ENCODE results near the gene KAZN.

Gene KAZN

GRCh38 chr1:15062479-15063099 lies 464.1 kb downstream of the KAZN start:
- DNase-seq (ENCODE audit: low read depth in 2 of 2), result no peak

- no peak for DNase-seq (ENCODE audit: low read depth in 2 of 2)
These were observed 464.9 kb downstream of the KAZN start for GRCh38 chr1:15063346-15063745.

DNA sequence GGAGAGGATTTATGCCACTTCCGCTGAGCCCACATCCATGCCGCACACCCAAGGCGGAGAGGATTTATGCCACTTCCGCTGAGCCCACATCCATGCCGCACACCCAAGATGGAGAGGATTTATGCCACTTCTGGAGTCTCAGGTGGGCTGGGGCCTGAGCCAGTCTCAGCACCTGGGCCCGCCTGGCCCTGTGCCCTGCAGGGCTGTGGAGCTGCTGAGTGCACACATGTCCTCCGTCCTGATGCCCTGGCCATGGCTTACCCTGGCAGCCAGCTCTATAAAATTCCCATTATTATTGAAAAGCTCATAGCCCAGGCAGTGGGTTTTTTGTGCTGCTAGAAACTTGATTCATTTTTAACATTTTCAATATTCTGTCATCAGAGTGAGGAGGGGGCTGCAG lies 465.3 kb downstream of the KAZN start:
- DNase-seq (ENCODE audit: low read depth in 2 of 2), result no peak

DNA sequence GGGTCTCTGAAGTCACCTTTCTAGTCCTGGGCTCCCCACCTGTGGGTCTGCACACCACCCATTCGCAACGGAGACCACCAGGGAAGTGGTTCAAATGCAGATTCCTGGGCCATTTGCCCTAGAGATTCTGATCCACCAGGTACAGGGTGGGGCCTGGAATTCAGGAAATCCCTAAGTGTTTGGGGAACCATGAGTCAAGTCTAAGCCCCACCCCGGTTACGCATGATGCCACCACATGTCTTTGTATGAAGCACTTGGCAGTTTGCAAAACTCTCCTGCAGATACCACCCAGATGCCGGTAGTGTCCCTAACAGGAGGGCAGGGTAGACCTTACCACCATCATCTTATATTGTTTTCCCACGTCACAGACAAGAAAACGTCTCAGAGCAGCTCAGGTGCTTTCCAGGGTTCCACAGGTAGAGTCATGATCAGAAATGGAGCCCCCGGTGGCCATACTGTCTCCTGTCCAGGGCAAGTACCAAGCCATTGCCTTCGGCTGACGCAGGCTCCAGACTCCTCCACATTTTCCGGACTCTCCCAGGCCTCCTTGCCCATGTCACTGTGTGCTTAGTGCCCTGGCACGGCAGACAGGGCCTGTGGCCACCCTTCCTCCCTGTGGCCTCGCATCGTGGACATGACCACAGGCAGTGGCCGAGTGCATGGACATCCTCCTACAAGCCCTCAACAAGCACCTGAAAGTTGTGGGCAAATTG lies 465.9 kb downstream of the KAZN start:
- no peak for DNase-seq (ENCODE audit: low read depth in 2 of 2)

GRCh38 chr1:15065291-15065690 lies 466.8 kb downstream of the KAZN start:
- DNase-seq (ENCODE audit: low read depth in 2 of 2), result no peak

GRCh38 chr1:15065736-15066135 lies 467.3 kb downstream of the KAZN start:
- no peak for DNase-seq (ENCODE audit: low read depth in 2 of 2)

GRCh38 chr1:15066191-15066590 lies 467.7 kb downstream of the KAZN start:
- no peak for DNase-seq (ENCODE audit: low read depth in 2 of 2)

DNA sequence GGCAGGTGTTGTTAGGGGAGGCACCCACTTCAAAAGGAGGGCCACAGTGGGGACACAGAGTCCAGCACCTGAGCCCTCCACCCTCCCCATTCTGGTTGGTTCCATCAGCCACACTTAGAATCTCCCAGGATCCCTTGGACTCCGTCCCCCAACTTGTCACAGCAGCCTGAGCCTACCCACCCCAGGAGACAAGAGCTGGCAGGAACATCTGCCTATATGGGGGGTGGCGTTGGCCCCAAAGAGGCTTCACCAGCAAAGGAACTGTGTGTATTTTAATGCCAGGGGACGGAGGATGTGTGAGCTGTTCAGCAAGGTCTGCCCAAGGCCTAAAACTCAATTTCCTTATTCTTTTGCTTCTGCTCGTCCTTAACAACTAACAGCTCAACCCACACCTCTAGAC lies 468.7 kb downstream of the KAZN start:
- DNase-seq (ENCODE audit: low read depth in 2 of 2), result no peak

DNA sequence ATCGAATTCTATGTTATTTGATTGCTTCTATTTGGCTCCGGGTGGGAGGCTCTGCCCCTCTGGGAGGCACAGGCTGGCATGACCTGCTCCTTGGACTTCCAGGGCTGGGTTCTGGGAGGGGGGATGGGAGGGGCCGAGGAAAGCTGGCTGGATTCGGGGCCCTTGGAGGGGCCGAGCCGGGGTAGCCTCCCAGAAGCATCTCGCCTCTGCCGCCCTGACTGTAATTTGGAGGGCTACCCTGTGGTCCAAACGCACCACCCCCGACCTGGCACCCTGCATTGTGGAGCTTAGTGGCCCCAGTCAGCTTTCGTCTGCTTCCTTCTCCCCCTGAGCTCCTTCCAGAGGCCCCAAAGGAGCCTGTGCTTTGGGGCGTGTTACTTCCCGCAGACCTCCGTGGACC lies 469.7 kb downstream of the KAZN start:
- no peak for DNase-seq (ENCODE audit: low read depth in 2 of 2)

DNA sequence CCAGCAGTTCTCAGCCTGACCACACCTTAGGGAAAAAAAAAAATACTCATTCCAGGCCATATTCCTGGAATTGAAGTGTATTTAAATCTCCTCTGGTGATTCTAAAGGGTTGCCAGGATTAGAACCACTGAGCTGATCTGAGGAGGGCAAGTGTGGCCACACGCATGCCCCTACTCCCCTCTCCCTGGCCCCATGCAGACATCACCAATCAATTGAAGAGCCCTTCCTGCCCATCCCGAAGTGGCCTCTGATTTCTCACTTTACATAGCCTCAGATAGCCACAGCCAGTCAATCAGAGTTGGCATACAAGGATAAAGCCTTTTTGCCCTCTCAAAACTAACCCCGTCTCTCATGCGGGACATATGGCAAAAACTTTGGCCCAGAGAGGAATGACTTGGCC lies 470.5 kb downstream of the KAZN start:
- DNase-seq (ENCODE audit: low read depth in 2 of 2), result no peak

GRCh38 chr1:15070145-15070748 lies 471.8 kb downstream of the KAZN start:
- no peak for DNase-seq (ENCODE audit: low read depth in 2 of 2)

DNA sequence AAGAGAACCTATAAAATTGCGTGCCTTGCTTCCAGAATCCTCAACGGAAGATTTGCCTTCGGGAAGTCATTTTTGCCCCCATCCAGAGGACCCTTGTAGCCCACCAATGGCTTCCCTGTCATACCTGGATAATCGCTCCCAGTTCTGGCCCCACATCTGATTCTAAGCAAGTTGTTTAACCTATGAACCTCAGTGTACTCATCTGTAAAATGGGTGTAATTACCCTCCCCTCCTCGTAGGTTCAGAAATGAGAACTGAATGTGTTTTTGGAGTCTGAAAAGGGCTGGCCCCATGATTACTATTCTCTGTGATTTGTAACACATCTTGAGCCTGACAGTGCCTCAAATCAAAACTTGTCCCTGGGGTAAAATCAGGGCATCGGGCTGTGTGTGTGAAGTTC lies 473.5 kb downstream of the KAZN start:
- DNase-seq (ENCODE audit: low read depth in 2 of 2), result no peak

GRCh38 chr1:15073799-15074308 lies 475.4 kb downstream of the KAZN start:
- DNase-seq (ENCODE audit: low read depth in 2 of 2), result no peak

DNA sequence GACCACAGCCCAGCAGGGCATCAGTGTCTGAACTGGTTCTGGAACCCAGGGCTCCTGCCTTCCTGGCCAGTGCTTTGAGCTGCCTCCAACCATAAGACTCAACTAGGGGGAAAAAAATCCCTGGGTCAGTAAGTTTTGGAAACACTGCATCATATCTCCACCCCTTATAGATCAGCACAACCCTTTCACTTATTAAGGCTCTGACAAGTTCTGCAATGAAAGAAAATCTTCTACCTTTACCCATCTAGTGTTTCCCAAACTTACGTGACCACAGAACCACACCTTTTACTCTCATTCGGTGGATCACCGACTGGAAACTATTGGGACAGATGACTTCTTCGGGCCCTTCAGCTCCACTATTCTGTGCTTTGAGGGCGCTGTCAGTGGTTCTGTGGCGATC lies 476.7 kb downstream of the KAZN start:
- no peak for DNase-seq (ENCODE audit: low read depth in 2 of 2)

DNA sequence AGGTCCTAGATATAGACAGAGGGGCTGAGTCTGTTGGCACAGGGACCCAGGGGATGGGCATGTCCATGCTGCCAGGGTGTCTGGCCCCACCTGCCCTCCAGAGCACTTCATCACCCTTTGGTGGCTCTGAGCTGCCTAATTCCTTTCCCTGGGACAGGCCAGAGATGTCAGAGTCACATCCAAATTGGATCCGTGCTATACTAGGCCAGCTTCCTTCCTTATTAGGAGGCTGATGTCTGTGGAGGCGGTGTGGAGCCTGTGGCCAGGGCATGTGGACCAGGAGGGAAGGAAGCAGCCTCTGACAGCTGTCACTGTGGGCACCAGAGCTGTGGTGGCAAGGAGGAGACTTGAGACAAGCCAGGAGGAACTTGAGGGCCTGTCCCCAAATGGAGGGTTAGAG lies 477.3 kb downstream of the KAZN start:
- no peak for DNase-seq (ENCODE audit: low read depth in 2 of 2)

DNA sequence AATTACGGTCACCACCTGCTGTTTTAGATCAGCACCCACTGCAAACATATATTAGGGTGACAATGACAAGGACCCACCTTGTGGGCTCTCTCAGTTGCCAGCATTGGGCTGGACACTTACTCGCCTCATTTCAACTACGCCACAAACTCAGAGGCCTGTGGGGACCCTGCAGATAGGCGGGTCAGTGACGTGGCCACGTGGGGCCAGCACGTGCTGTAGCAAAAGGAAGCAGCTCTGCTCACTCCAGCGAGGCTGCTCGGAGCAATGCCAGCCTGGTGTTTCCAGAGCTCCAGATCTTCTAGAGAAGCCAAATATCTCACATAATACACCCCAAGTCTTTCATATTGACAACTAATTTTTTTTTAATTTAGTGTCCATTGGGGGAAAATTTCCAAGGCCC lies 478.3 kb downstream of the KAZN start:
- DNase-seq (ENCODE audit: low read depth in 2 of 2), result no peak

GRCh38 chr1:15077384-15077783 lies 478.9 kb downstream of the KAZN start:
- DNase-seq (ENCODE audit: low read depth in 2 of 2), result no peak

DNA sequence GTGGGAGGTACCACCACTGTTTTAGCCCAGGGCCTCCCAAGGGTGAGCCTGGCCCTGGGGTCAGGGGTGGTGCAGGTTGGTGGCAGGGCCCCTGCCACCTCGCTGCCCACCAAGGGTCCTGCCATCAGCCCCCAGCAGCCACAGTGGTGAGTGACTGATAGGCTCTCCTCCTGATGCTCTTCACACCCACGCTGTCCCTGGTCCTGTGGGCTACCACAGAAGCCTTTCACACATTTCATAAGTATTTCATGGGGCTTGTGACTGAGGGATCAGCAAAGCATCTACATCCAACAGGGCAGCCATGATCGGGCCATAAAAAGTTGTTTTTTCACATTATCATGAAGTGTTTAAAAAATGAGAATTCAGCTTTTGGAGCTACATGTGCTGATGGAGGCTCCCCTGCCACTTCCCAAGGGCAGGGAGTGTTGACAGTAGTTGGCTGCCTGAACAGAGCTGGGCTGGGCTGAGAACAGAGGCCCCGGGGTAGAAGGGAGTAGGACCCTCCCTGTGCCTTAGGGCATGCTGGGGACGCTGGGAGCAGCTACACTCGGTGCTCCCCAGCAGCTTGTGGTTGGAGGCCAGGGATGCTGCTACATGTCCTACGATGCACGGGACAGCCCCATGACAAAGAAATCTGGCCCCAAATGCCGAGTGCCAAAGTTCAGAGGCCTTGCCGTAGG lies 482.0 kb downstream of the KAZN start:
- DNase-seq (ENCODE audit: low read depth in 2 of 2), result no peak

DNA sequence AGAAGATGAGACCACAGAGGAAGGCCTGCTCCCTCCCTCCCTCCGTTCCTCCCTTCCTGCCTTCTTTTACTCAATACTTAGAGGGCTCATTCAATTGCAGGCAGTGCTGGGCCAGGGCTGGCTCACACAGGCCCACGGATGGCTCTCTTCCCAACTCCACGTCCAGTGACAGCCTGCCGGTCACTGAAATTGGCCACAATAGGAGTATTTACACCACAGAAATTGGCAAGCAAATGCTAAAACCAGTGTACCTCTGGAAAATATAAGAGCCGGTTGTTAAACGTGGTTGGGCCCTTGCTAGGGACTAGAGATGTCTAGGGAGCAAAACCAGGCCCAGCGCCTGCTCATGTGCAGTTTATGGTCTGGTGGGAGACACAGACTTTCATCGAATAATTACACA lies 482.6 kb downstream of the KAZN start:
- no peak for DNase-seq (ENCODE audit: low read depth in 2 of 2)

- DNase-seq (ENCODE audit: low read depth in 2 of 2), result no peak
These were observed 485.1 kb downstream of the KAZN start for GRCh38 chr1:15083578-15083977.

- no peak for DNase-seq (ENCODE audit: low read depth in 2 of 2)
These were observed 489.9 kb downstream of the KAZN start for GRCh38 chr1:15088281-15088971.

All from stimulated activated CD4-positive, alpha-beta T cell treated with anti-CD3 and anti-CD28 coated beads, Interleukin-1b, Interleukin-23, amount 100 ng/mL, for 4 hours (primary cell).